ENCODE data around the gene SLC6A1. TPM values are rescaled to one million over a fixed set of nuclear protein-coding genes. Genes with fewer than 3 reads are reported as not detected.

The SLC6A1 gene
- total RNA-seq, 1 donor from 2014 or later = 0.52 TPM

DNA sequence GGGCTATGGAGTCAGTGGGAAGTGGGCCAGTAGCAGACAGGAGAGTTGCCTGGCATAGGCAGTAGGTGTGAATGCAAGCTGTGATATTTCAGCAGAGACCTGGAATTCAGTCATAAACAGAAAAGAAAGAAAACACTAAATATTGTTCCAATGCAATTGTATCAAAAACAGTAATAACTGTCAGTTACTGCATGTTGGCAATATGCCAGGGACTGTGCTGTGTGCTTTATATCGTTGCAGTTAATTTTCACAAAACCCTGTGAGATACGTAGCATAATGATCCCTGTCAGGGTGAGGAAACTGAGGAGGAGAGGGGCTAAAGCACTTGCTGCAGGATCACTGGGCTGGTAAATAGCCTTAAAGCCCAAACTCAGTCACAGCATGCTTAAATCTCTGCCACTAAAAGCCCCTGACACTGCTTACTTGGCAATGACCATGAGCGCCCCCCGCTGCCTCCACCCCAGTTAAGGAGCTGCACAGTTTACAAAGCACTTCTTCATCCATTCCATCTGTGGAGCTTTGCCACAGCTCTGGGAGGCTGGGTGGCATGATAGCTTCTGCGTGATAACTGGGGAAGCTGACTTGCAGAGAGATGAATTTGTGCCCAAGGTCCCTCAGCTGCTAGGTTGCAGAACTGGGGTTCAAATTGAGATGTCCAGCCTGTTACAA lies 3.9 kb downstream of the SLC6A1 start:
- Mint-ChIP-seq H3K27me3 (ENCODE audit: insufficient read depth, low read depth) (peaks cover 48% of the 10 kb centered on the region), H3K9me3 (no peaks in the 10 kb centered on the region), H3K4me3 (no peak overlapping the region), H3K27ac (no peak overlapping the region), H3K4me1 (peaks cover 19% of the 10 kb centered on the region), H3K36me3 (no peaks in the 10 kb centered on the region)
- Histone ChIP-seq H3K4me2 (no peak overlapping the region), H3K9me3 (ENCODE audit: low read depth) (no peaks in the 10 kb centered on the region), H4K20me1 (ENCODE audit: low read depth) (no peaks in the 10 kb centered on the region), H3K27ac (no peak overlapping the region), H3K9ac (no peak overlapping the region), H3K79me2 (ENCODE audit: low read depth) (no peaks in the 10 kb centered on the region), H3K36me3 (no peaks in the 10 kb centered on the region), H3F3A (ENCODE audit: low read depth) (peaks cover 4% of the 10 kb centered on the region), H2AFZ (replicated peaks) (no peak overlapping the region), H3K27me3 (peaks cover 74% of the 10 kb centered on the region), H3K4me1 (peaks cover 4% of the 10 kb centered on the region), H3K4me3 (no peak overlapping the region)
- no peak for TF ChIP-seq EZH2 (IDR thresholded peaks at IDR 0.05)
- TF ChIP-seq CTCF (IDR thresholded peaks at IDR 0.05) = no peak
- no peak for TF ChIP-seq EZH2phosphoT487 (IDR thresholded peaks at IDR 0.05)
- DNase-seq (ENCODE audit: low spot score) = no peak

GRCh38 chr3:10997196-10997595 lies 4.6 kb downstream of the SLC6A1 start:
- no peak overlapping the region for H3K9ac ChIP-seq

DNA sequence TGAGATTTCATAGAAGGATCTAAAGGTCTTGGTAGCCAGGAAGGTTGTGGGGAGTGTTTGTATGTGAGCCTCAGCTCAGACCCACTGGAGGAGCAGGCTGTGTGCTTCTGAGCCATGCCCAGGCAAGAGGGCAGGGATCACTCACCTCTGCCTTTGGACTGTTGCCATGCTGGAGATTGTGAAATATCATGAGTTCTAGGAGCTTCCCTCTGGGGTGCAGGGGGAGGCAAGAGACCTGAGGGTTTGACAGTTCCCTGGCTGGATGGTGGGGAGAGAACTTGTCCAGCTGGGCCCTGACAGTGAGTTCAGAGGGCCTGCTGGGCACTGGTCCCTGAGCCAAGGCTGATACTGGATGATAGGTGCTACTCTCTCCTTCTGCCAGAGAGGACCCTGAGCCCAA lies 6.0 kb downstream of the SLC6A1 start:
- DNase-seq (ENCODE audit: low spot score) = no peak
- Histone ChIP-seq H3K9ac (no peak overlapping the region), H3K4me2 (no peak overlapping the region), H3F3A (ENCODE audit: low read depth) (no peaks in the 10 kb centered on the region), H3K27me3 (peaks cover 55% of the 10 kb centered on the region), H3K27ac (no peak overlapping the region), H3K9me3 (ENCODE audit: low read depth) (no peaks in the 10 kb centered on the region), H3K4me1 (peaks cover 4% of the 10 kb centered on the region), H3K4me3 (no peak overlapping the region), H2AFZ (replicated peaks) (no peak overlapping the region), H4K20me1 (ENCODE audit: low read depth) (no peaks in the 10 kb centered on the region), H3K36me3 (no peaks in the 10 kb centered on the region), H3K79me2 (ENCODE audit: low read depth) (no peaks in the 10 kb centered on the region)
- no peak for TF ChIP-seq CTCF (IDR thresholded peaks at IDR 0.05)
- TF ChIP-seq EZH2 (IDR thresholded peaks at IDR 0.05) = no peak
- no peak for TF ChIP-seq EZH2phosphoT487 (IDR thresholded peaks at IDR 0.05)
- Mint-ChIP-seq H3K36me3 (no peaks in the 10 kb centered on the region), H3K9me3 (no peaks in the 10 kb centered on the region), H3K4me3 (no peak overlapping the region), H3K27ac (no peak overlapping the region), H3K4me1 (peaks cover 29% of the 10 kb centered on the region), H3K27me3 (ENCODE audit: insufficient read depth, low read depth) (peaks cover 38% of the 10 kb centered on the region)

More at GRCh38 chr3:10997196-10997595, 4.6 kb downstream of the SLC6A1 start:
- no peaks in the 10 kb centered on the region for H3K9me3 ChIP-seq (ENCODE audit: low read depth)
- no peaks in the 10 kb centered on the region for H3K36me3 Mint-ChIP-seq
- no peak overlapping the region for H2AFZ ChIP-seq (replicated peaks)
- H4K20me1 ChIP-seq (ENCODE audit: low read depth) = no peaks in the 10 kb centered on the region
- no peak overlapping the region for H3K4me2 ChIP-seq
- no peak overlapping the region for H3K27ac Mint-ChIP-seq
- peaks cover under 1% of the 10 kb centered on the region for H3F3A ChIP-seq (ENCODE audit: low read depth)
- H3K4me3 Mint-ChIP-seq = no peak overlapping the region
- H3K4me1 ChIP-seq = peaks cover 4% of the 10 kb centered on the region
- no peak overlapping the region for H3K4me3 ChIP-seq
- H3K27me3 Mint-ChIP-seq (ENCODE audit: insufficient read depth, low read depth) = peaks cover 45% of the 10 kb centered on the region
- peaks cover 67% of the 10 kb centered on the region for H3K27me3 ChIP-seq
- H3K79me2 ChIP-seq (ENCODE audit: low read depth) = no peaks in the 10 kb centered on the region
- DNase-seq (ENCODE audit: low spot score) = no peak
- no peak for TF ChIP-seq EZH2phosphoT487 (IDR thresholded peaks at IDR 0.05)
- no peak for TF ChIP-seq CTCF (IDR thresholded peaks at IDR 0.05)
- no peaks in the 10 kb centered on the region for H3K9me3 Mint-ChIP-seq
- H3K4me1 Mint-ChIP-seq = peaks cover 18% of the 10 kb centered on the region
- no peaks in the 10 kb centered on the region for H3K36me3 ChIP-seq
- H3K27ac ChIP-seq = no peak overlapping the region
